ENCODE measurements around the gene FEZ2. TPM values are rescaled to one million over a fixed set of nuclear protein-coding genes. Genes with fewer than 3 reads are reported as not detected.

Gene FEZ2
- total RNA-seq, 1 donor from 2014 or later: 60.4 TPM

DNA sequence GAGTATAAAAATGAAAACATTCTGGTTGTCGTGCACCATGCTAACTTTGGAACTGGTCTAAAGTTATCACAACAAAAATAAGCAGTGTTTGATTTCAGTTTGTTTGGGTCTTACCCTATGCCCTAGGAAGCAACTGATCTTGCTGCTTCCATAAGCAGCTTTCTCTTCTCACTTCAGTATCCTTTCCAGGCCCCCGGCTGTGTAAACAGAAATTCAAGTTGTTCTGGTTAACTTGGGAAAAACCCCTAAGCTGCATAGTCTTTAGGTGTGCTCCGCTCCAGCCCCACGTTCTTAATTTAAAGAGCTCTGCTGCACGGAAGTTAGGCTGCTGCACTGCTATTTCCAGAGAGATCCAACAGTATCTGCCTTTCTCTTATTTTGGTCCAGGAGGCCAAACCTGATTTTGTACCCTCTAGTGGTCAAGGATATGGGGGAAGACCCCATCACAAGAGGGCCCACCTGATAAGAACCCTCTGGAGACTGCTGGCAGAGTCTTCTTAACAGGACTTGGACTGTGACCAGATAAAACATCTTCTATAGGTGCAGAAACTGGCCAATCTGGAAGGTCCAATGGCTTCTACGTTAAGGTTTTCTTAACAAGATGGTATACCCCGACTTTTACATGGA lies 69.1 kb downstream of the FEZ2 start:
- peak; percentile 13 for TF ChIP-seq CTCF (conservative IDR thresholded peaks at IDR 0.05; ENCODE audit: low read depth, low read length)
- DNase-seq (ENCODE audit: low read depth): no peak

GRCh38 chr2:36528274-36528673 lies 69.7 kb downstream of the FEZ2 start:
- DNase-seq (ENCODE audit: low read depth): no peak
- no peak for TF ChIP-seq CTCF (conservative IDR thresholded peaks at IDR 0.05; ENCODE audit: low read depth, low read length)
- no peak overlapping the region for H3K4me3 ChIP-seq (ENCODE audit: low read depth, low read length)

More for the DNA sequence above, 69.1 kb downstream of the FEZ2 start:
- H3K4me3 ChIP-seq (ENCODE audit: low read depth, low read length): no peak overlapping the region

DNA sequence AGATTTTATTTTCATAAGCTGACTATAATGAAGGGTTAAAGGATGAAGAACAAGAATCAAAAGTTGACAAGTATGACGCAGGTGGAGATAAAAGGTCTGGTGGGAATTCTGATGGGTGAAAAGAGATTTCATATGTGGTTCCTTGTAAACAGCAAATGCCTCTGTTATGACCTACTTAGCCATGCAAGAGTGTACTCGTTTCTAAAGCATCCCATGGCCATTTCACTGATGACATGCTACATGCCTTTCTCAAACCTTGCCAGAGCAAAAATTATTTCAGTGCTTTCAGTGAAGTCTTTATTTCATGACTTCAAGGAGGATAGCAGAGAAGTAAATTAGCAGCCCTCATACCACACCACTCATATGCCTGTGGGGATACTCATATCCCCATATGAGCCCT lies 71.7 kb downstream of the FEZ2 start:
- TF ChIP-seq CTCF (conservative IDR thresholded peaks at IDR 0.05; ENCODE audit: low read depth, low read length): no peak
- H3K4me3 ChIP-seq (ENCODE audit: low read depth, low read length): no peak overlapping the region
- DNase-seq (ENCODE audit: low read depth): no peak

GRCh38 chr2:36525245-36525644 lies 72.7 kb downstream of the FEZ2 start:
- no peak overlapping the region for H3K4me3 ChIP-seq (ENCODE audit: low read depth, low read length)
- no peak for DNase-seq (ENCODE audit: low read depth)
- no peak for TF ChIP-seq CTCF (conservative IDR thresholded peaks at IDR 0.05; ENCODE audit: low read depth, low read length)

DNA sequence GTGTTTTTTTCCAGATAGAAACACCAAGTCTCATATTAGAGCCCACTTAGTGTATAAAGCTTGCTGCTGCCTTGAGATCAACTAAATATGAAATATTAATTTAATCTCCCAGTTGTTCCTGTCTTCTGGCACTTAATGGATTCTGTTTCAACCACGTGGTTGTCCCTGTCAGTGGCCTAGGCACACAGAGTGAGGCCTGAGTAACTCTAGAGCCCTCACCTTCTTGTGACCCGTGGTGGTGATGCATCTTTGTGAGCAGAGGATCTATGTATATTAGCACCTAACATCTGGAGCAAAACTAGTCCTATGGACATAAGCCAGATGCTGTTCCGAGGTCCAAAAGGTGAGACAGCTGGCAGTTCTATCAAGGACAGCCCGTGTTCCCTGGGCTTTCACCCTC lies 74.8 kb downstream of the FEZ2 start:
- no peak for TF ChIP-seq CTCF (conservative IDR thresholded peaks at IDR 0.05; ENCODE audit: low read depth, low read length)

GRCh38 chr2:36520431-36520830 lies 77.5 kb downstream of the FEZ2 start:
- TF ChIP-seq CTCF (conservative IDR thresholded peaks at IDR 0.05; ENCODE audit: low read depth, low read length): no peak
- no peak for DNase-seq (ENCODE audit: low read depth)
- H3K4me3 ChIP-seq (ENCODE audit: low read depth, low read length): no peak overlapping the region

More for the DNA sequence above, 74.8 kb downstream of the FEZ2 start:
- H3K4me3 ChIP-seq (ENCODE audit: low read depth, low read length): no peak overlapping the region
- DNase-seq (ENCODE audit: low read depth): no peak

Data from epithelial cell of proximal tubule (primary cell).